Measurements from ENCODE around the gene LSM2. TPM values are rescaled to one million over a fixed set of nuclear protein-coding genes. Genes with fewer than 3 reads are reported as not detected.

Gene LSM2
- polyA plus RNA-seq, 1 donor from 2014 or later, result 68.5 TPM

DNA sequence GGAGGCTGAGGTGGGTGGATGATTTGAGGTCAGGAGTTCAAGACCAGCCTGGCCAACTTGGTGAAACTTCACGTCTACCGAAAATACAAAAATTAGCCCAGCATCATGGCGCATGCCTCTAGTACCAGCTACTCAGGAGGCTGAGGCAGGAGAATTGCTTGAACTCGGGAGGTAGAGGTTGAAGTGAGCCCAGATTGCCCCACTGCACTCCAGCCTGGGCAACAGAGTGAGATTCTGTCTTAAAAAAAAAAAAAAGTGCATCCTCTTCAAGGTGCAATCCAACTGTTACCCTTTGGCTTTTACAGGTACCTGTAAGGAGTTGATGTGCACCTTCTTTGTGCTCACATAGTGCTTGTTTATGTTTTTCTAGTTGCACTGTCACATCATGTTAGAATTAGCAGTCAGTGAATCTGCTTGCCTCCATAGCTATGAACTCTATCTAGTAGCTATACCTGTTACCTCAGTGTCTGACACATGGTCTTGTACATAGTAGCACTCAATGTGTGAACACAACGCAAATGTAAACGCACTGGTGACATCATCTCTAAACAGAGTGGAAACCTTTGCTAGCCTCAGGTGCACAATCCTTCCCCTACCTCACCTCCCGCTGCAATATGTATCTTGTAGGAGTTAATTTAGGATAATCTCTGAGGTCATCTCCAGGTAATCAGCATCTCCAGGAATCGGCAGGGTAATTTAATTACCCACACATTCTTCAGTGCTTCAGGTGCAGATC, 57.3 kb downstream of the LSM2 start:
- no peaks in the 10 kb centered on the region for H3F3A ChIP-seq (ENCODE audit: insufficient read depth, low read length, poor library complexity, severe bottlenecking)
- TF ChIP-seq POLR2AphosphoS5 (IDR thresholded peaks at IDR 0.05) (no peak), EP300 (conservative IDR thresholded peaks at IDR 0.05; ENCODE audit: poor library complexity, severe bottlenecking) (no peak), RAD21 (conservative IDR thresholded peaks at IDR 0.05) (no peak), EZH2 (IDR thresholded peaks at IDR 0.05; ENCODE audit: borderline replicate concordance, insufficient read depth, low read length, poor library complexity, severe bottlenecking) (no peak), SMC3 (conservative IDR thresholded peaks at IDR 0.05; ENCODE audit: poor library complexity) (no peak), MXI1 (conservative IDR thresholded peaks at IDR 0.05; ENCODE audit: poor library complexity, severe bottlenecking) (no peak), TAF1 (IDR thresholded peaks at IDR 0.05; ENCODE audit: low read depth) (no peak)
- TF ChIP-seq, protein P1, sequence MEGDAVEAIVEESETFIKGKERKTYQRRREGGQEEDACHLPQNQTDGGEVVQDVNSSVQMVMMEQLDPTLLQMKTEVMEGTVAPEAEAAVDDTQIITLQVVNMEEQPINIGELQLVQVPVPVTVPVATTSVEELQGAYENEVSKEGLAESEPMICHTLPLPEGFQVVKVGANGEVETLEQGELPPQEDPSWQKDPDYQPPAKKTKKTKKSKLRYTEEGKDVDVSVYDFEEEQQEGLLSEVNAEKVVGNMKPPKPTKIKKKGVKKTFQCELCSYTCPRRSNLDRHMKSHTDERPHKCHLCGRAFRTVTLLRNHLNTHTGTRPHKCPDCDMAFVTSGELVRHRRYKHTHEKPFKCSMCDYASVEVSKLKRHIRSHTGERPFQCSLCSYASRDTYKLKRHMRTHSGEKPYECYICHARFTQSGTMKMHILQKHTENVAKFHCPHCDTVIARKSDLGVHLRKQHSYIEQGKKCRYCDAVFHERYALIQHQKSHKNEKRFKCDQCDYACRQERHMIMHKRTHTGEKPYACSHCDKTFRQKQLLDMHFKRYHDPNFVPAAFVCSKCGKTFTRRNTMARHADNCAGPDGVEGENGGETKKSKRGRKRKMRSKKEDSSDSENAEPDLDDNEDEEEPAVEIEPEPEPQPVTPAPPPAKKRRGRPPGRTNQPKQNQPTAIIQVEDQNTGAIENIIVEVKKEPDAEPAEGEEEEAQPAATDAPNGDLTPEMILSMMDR (IDR thresholded peaks at IDR 0.05; ENCODE audit: poor library complexity, severe bottlenecking), result no peak
- TF ChIP-seq, protein P2, sequence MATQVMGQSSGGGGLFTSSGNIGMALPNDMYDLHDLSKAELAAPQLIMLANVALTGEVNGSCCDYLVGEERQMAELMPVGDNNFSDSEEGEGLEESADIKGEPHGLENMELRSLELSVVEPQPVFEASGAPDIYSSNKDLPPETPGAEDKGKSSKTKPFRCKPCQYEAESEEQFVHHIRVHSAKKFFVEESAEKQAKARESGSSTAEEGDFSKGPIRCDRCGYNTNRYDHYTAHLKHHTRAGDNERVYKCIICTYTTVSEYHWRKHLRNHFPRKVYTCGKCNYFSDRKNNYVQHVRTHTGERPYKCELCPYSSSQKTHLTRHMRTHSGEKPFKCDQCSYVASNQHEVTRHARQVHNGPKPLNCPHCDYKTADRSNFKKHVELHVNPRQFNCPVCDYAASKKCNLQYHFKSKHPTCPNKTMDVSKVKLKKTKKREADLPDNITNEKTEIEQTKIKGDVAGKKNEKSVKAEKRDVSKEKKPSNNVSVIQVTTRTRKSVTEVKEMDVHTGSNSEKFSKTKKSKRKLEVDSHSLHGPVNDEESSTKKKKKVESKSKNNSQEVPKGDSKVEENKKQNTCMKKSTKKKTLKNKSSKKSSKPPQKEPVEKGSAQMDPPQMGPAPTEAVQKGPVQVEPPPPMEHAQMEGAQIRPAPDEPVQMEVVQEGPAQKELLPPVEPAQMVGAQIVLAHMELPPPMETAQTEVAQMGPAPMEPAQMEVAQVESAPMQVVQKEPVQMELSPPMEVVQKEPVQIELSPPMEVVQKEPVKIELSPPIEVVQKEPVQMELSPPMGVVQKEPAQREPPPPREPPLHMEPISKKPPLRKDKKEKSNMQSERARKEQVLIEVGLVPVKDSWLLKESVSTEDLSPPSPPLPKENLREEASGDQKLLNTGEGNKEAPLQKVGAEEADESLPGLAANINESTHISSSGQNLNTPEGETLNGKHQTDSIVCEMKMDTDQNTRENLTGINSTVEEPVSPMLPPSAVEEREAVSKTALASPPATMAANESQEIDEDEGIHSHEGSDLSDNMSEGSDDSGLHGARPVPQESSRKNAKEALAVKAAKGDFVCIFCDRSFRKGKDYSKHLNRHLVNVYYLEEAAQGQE (IDR thresholded peaks at IDR 0.05; ENCODE audit: borderline replicate concordance), result no peak
- H3K4me2 ChIP-seq (ENCODE audit: low read length), result no peak overlapping the region
- H3K9me3 ChIP-seq (ENCODE audit: low read length), result no peaks in the 10 kb centered on the region
- H3K4me3 ChIP-seq (ENCODE audit: low read length), result no peak overlapping the region
- no peaks in the 10 kb centered on the region for H3K79me2 ChIP-seq (replicated peaks; ENCODE audit: insufficient read depth, low read length)
- H4K20me1 ChIP-seq (ENCODE audit: insufficient read depth), result no peaks in the 10 kb centered on the region
- H3K27me3 ChIP-seq (ENCODE audit: insufficient read depth, low read depth, low read length), result no peaks in the 10 kb centered on the region
- H3K9ac ChIP-seq (ENCODE audit: low read length), result no peak overlapping the region
- H3K9me2 ChIP-seq (ENCODE audit: insufficient read depth, low read length), result no peaks in the 10 kb centered on the region
- H3K36me3 ChIP-seq (ENCODE audit: insufficient read depth, low read length), result no peaks in the 10 kb centered on the region
- no peak overlapping the region for H3K27ac ChIP-seq (ENCODE audit: low read length)
- no peak overlapping the region for H2AFZ ChIP-seq (ENCODE audit: low read depth, low read length)

Small RNAs within 50 kb of the gene (small RNA-seq; reads per million reads assigned to genes)
- gene MSH5-SAPCD1, result 0 reads per million in 3 experiments
- 0 to 1.2 (median 0) reads per million in 3 experiments for gene RF00019
- 0 reads per million in 3 experiments for gene RNU6-850P
- 0 reads per million in 3 experiments for gene SAPCD1
- 6.5 to 15.3 (median 10.7) reads per million in 3 experiments for gene SNORD48
- 0 reads per million in 3 experiments for gene SNORD52

Other genes with a start within 250 kb of the LSM2 start
- gene LTA, start 234.7 kb downstream of the LSM2 start, polyA plus RNA-seq, result 0.56 TPM in 1 of 2 replicates, not detected in the other
- not detected in 2 replicates for gene TNF, start 231.4 kb downstream of the LSM2 start, polyA plus RNA-seq
- not detected in 2 replicates for gene LTB, start 224.5 kb downstream of the LSM2 start, polyA plus RNA-seq
- gene LST1, start 220.7 kb downstream of the LSM2 start, polyA plus RNA-seq, result not detected in 2 replicates
- not detected in 2 replicates for gene NCR3, start 214.0 kb downstream of the LSM2 start, polyA plus RNA-seq
- gene AIF1, start 191.7 kb downstream of the LSM2 start, polyA plus RNA-seq, result not detected in 2 replicates
- gene PRRC2A, start 186.3 kb downstream of the LSM2 start, polyA plus RNA-seq, result 39.9 and 51.0 TPM in 2 replicates
- 203 and 204 TPM in 2 replicates for gene BAG6, start 154.3 kb downstream of the LSM2 start, polyA plus RNA-seq
- gene APOM, start 151.1 kb downstream of the LSM2 start, polyA plus RNA-seq, result 1.3 and 4.4 TPM in 2 replicates
- gene C6orf47, start 146.2 kb downstream of the LSM2 start, polyA plus RNA-seq, result 17.2 and 24.3 TPM in 2 replicates
- gene GPANK1, start 142.0 kb downstream of the LSM2 start, polyA plus RNA-seq, result 18.4 and 21.9 TPM in 2 replicates
- gene CSNK2B, start 140.9 kb downstream of the LSM2 start, polyA plus RNA-seq, result 130 and 135 TPM in 2 replicates
- gene LY6G5B, start 137.0 kb downstream of the LSM2 start, polyA plus RNA-seq, result 4.0 and 7.7 TPM in 2 replicates
- 13.4 and 26.6 TPM in 2 replicates for gene LY6G5C, start 125.9 kb downstream of the LSM2 start, polyA plus RNA-seq
- gene ABHD16A, start 103.6 kb downstream of the LSM2 start, polyA plus RNA-seq, result 130 and 154 TPM in 2 replicates
- gene LY6G6F, start 100.1 kb downstream of the LSM2 start, polyA plus RNA-seq, result not detected in 2 replicates
- gene LY6G6D, start 91.6 kb downstream of the LSM2 start, polyA plus RNA-seq, result not detected in 2 replicates
- 0.78 and 0.88 TPM in 2 replicates for gene LY6G6C, start 85.2 kb downstream of the LSM2 start, polyA plus RNA-seq
- not detected in 2 replicates for gene MPIG6B, start 83.6 kb downstream of the LSM2 start, polyA plus RNA-seq
- gene DDAH2, start 77.7 kb downstream of the LSM2 start, polyA plus RNA-seq, result 386 and 410 TPM in 2 replicates
- 5.5 and 5.7 TPM in 2 replicates for gene CLIC1, start 70.4 kb downstream of the LSM2 start, polyA plus RNA-seq
- 5.1 and 7.8 TPM in 2 replicates for gene MSH5, start 67.0 kb downstream of the LSM2 start, polyA plus RNA-seq
- gene SAPCD1, start 44.3 kb downstream of the LSM2 start, polyA plus RNA-seq, result 1.3 TPM in 1 of 2 replicates, not detected in the other
- 5.3 and 5.7 TPM in 2 replicates for gene VWA7, start 29.6 kb downstream of the LSM2 start, polyA plus RNA-seq
- gene VARS1, start 11.2 kb downstream of the LSM2 start, polyA plus RNA-seq, result 40.9 and 49.4 TPM in 2 replicates
- gene HSPA1L, start 8.3 kb upstream of the LSM2 start, polyA plus RNA-seq, result 1.6 and 2.6 TPM in 2 replicates
- gene HSPA1A, start 8.6 kb upstream of the LSM2 start, polyA plus RNA-seq, result 50.9 and 54.5 TPM in 2 replicates
- gene HSPA1B, start 20.8 kb upstream of the LSM2 start, polyA plus RNA-seq, result 120 and 128 TPM in 2 replicates
- 40.9 and 47.0 TPM in 2 replicates for gene NEU1, start 55.9 kb upstream of the LSM2 start, polyA plus RNA-seq
- gene SLC44A4, start 72.0 kb upstream of the LSM2 start, polyA plus RNA-seq, result 0.09 and 0.46 TPM in 2 replicates
- gene EHMT2, start 90.7 kb upstream of the LSM2 start, polyA plus RNA-seq, result 102 and 121 TPM in 2 replicates
- gene ZBTB12, start 95.1 kb upstream of the LSM2 start, polyA plus RNA-seq, result 19.2 and 21.4 TPM in 2 replicates
- gene C2, start 120.8 kb upstream of the LSM2 start, polyA plus RNA-seq, result 1.2 and 1.5 TPM in 2 replicates
- 0.97 TPM in 1 of 2 replicates, not detected in the other for gene CFB, start 139.1 kb upstream of the LSM2 start, polyA plus RNA-seq
- gene NELFE, start 152.0 kb upstream of the LSM2 start, polyA plus RNA-seq, result 103 and 117 TPM in 2 replicates
- 48.2 and 51.7 TPM in 2 replicates for gene SKIC2, start 152.2 kb upstream of the LSM2 start, polyA plus RNA-seq
- gene DXO, start 165.2 kb upstream of the LSM2 start, polyA plus RNA-seq, result 20.0 and 29.2 TPM in 2 replicates
- gene C4A, start 175.1 kb upstream of the LSM2 start, polyA plus RNA-seq, result 4.4 and 7.2 TPM in 2 replicates
- 4.4 and 4.6 TPM in 2 replicates for gene C4B, start 207.8 kb upstream of the LSM2 start, polyA plus RNA-seq
- gene CYP21A2, start 231.4 kb upstream of the LSM2 start, polyA plus RNA-seq, result 1.9 and 4.5 TPM in 2 replicates